ENCODE results near the gene UBAP2.

Gene UBAP2

GRCh38 chr9:33919276-33919897 is 129.3 kb downstream of the UBAP2 start:
- DNase-seq, result no peak

- DNase-seq, result no peak
These were observed 131.7 kb downstream of the UBAP2 start for GRCh38 chr9:33917036-33917435.

- DNase-seq, result no peak
These were observed 133.6 kb downstream of the UBAP2 start for GRCh38 chr9:33914887-33915628.

GRCh38 chr9:33913541-33913940 is 135.1 kb downstream of the UBAP2 start:
- no peak for DNase-seq

GRCh38 chr9:33908749-33909148 is 139.9 kb downstream of the UBAP2 start:
- no peak for DNase-seq

- DNase-seq, result no peak
These were observed 140.6 kb downstream of the UBAP2 start for GRCh38 chr9:33908114-33908513.

- DNase-seq, result no peak
These were observed 141.3 kb downstream of the UBAP2 start for GRCh38 chr9:33907347-33907746.

- DNase-seq, result no peak
These were observed 141.9 kb downstream of the UBAP2 start for GRCh38 chr9:33906769-33907168.

- DNase-seq, result no peak
These were observed 143.6 kb downstream of the UBAP2 start for GRCh38 chr9:33905137-33905536.

GRCh38 chr9:33903157-33903780 is 145.4 kb downstream of the UBAP2 start:
- DNase-seq, result no peak

GRCh38 chr9:33894316-33894715 is 154.4 kb downstream of the UBAP2 start:
- DNase-seq, result no peak

GRCh38 chr9:33893861-33894260 is 154.8 kb downstream of the UBAP2 start:
- no peak for DNase-seq

- no peak for DNase-seq
These were observed 162.7 kb downstream of the UBAP2 start for GRCh38 chr9:33885948-33886347.

- no peak for DNase-seq
These were observed 163.6 kb downstream of the UBAP2 start for GRCh38 chr9:33884856-33885701.

GRCh38 chr9:33881635-33882034 is 167.1 kb downstream of the UBAP2 start:
- DNase-seq, result no peak

- no peak for DNase-seq
These were observed 168.2 kb downstream of the UBAP2 start for GRCh38 chr9:33880211-33881089.

- no peak for DNase-seq
These were observed 169.9 kb downstream of the UBAP2 start for GRCh38 chr9:33878691-33879366.

- DNase-seq, result no peak
These were observed 170.8 kb downstream of the UBAP2 start for GRCh38 chr9:33877727-33878489.

Measured in activated gamma-delta T cell (primary cell).